ENCODE results near the gene P2RX7. TPM values are rescaled to one million over a fixed set of nuclear protein-coding genes. Genes with fewer than 3 reads are reported as not detected.

Gene P2RX7
- total and polyA plus RNA-seq, 2 donors (not counting 3 experiments of a cell fraction or from before 2014, with no cell fraction given) = 1.3 to 8.1 TPM

- H3K9me1 ChIP-seq (replicated peaks; ENCODE audit: control insufficient read depth, extremely low read depth, insufficient read depth, low read length) = no peaks in the 10 kb centered on the region
- ChIA-PET CTCF (interaction anchor here (0.7 to 6.6 kb wide), 2 partner anchors 27 to 31 kb away, joined by 3 to 48 read pairs; no protein-coding TSS in a partner anchor), POLR2A (no interaction called here)
- no peaks in the 10 kb centered on the region for H4K20me1 ChIP-seq (replicated peaks; ENCODE audit: control insufficient read depth, extremely low read depth, insufficient read depth, low read length)
- BruUV-seq (replicated peaks) = no TSS peak
- DNase-seq (ENCODE audit: low read depth, low spot score) (no peak), FAIRE-seq (no peak)
- H3K4me2 ChIP-seq (ENCODE audit: insufficient read depth, low read length) = no peak overlapping the region
- dilution Hi-C loops (cut with MboI; ENCODE audit: extremely low pct_ligation_motif_present, low sequenced_read_pairs) (no loop called here), intact Hi-C loops (cut with micrococcal nuclease) (loop anchor here (10.0 kb wide), 1 partner anchor 447 kb away; the partner anchor contains the start of gene CABP1)
- no peaks in the 10 kb centered on the region for H3K27me3 ChIP-seq (ENCODE audit: control insufficient read depth in 2 of 2, insufficient read depth in 2 of 2, low read length in 2 of 2)
- TF ChIP-seq GATA2 (IDR thresholded peaks at IDR 0.05; ENCODE audit: insufficient read depth, insufficient read length, low read depth, low read length) (no peak), POLR2AphosphoS5 (IDR thresholded peaks at IDR 0.05; ENCODE audit: insufficient read depth, low read depth, low read length) (no peak), MYC (IDR thresholded peaks at IDR 0.05; ENCODE audit: low read depth, low read length) (no peak)
- H3K36me3 ChIP-seq (ENCODE audit: control insufficient read depth in 2 of 2, extremely low read depth in 1 of 2, insufficient read depth in 2 of 2, low read length in 2 of 2) = no peaks in the 10 kb centered on the region
- no peak overlapping the region for H3K9ac ChIP-seq (replicated peaks; ENCODE audit: extremely low read depth, insufficient read depth, low read length)
- no peak overlapping the region for H3K27ac ChIP-seq (ENCODE audit: insufficient read depth, low read depth, low read length)
- no peak overlapping the region for H3K4me3 ChIP-seq (replicated peaks in 1 of 3; ENCODE audit: insufficient read depth in 1 of 3, low read depth in 1 of 3, low read length in 3 of 3)
- H3K4me1 ChIP-seq (ENCODE audit: control insufficient read depth, extremely low read depth, insufficient read depth, low read length) = peaks cover 16% of the 10 kb centered on the region
- H3K79me2 ChIP-seq (ENCODE audit: control insufficient read depth, insufficient read depth, low read length) = no peaks in the 10 kb centered on the region
- H3K9me3 ChIP-seq (replicated peaks; ENCODE audit: control insufficient read depth, insufficient read depth, low read length) = no peaks in the 10 kb centered on the region
- no peak overlapping the region for H2AFZ ChIP-seq (ENCODE audit: low read depth, low read length)
Measured at GRCh38 chr12:121092034-121092433, 40.6 kb upstream of the P2RX7 start.

- Histone ChIP-seq H3K4me3 (replicated peaks in 1 of 3; ENCODE audit: insufficient read depth in 1 of 3, low read depth in 1 of 3, low read length in 3 of 3) (no peak overlapping the region), H3K9ac (replicated peaks; ENCODE audit: extremely low read depth, insufficient read depth, low read length) (no peak overlapping the region), H3K4me1 (ENCODE audit: control insufficient read depth, extremely low read depth, insufficient read depth, low read length) (peaks cover 16% of the 10 kb centered on the region), H3K4me2 (ENCODE audit: insufficient read depth, low read length) (no peak overlapping the region), H3K27ac (ENCODE audit: insufficient read depth, low read depth, low read length) (no peak overlapping the region), H3K79me2 (ENCODE audit: control insufficient read depth, insufficient read depth, low read length) (no peaks in the 10 kb centered on the region), H3K27me3 (ENCODE audit: control insufficient read depth in 2 of 2, insufficient read depth in 2 of 2, low read length in 2 of 2) (no peaks in the 10 kb centered on the region), H3K9me1 (replicated peaks; ENCODE audit: control insufficient read depth, extremely low read depth, insufficient read depth, low read length) (no peaks in the 10 kb centered on the region), H4K20me1 (replicated peaks; ENCODE audit: control insufficient read depth, extremely low read depth, insufficient read depth, low read length) (no peaks in the 10 kb centered on the region), H3K9me3 (replicated peaks; ENCODE audit: control insufficient read depth, insufficient read depth, low read length) (no peaks in the 10 kb centered on the region), H2AFZ (ENCODE audit: low read depth, low read length) (no peak overlapping the region), H3K36me3 (ENCODE audit: control insufficient read depth in 2 of 2, extremely low read depth in 1 of 2, insufficient read depth in 2 of 2, low read length in 2 of 2) (no peaks in the 10 kb centered on the region)
- dilution Hi-C loops (cut with MboI; ENCODE audit: extremely low pct_ligation_motif_present, low sequenced_read_pairs) = no loop called here
- no peak for DNase-seq (ENCODE audit: low read depth, low spot score)
- intact Hi-C loops (cut with micrococcal nuclease) = loop anchor here (10.0 kb wide), 1 partner anchor 449 kb away; the partner anchor contains the start of gene CABP1
- TF ChIP-seq FOS (IDR thresholded peaks at IDR 0.05; ENCODE audit: borderline replicate concordance, insufficient read depth, low read length) = no peak
- no peak for TF ChIP-seq JUN (IDR thresholded peaks at IDR 0.05; ENCODE audit: borderline replicate concordance, insufficient read depth, insufficient read length, low read depth)
- TF ChIP-seq EZH2 (IDR thresholded peaks at IDR 0.05; ENCODE audit: borderline replicate concordance, low read depth, low read length, severe bottlenecking) = no peak
- no peak for TF ChIP-seq POLR2AphosphoS5 (IDR thresholded peaks at IDR 0.05; ENCODE audit: insufficient read depth, low read depth, low read length)
- no peak for TF ChIP-seq POLR2A (IDR thresholded peaks at IDR 0.05; ENCODE audit: low read depth, low read length)
- no peak for TF ChIP-seq CTCF (IDR thresholded peaks at IDR 0.05; ENCODE audit: extremely low read depth in 1 of 2, insufficient read depth in 1 of 2, low read depth in 1 of 2, low read length in 2 of 2)
- no peak for TF ChIP-seq GATA2 (IDR thresholded peaks at IDR 0.05; ENCODE audit: insufficient read depth, insufficient read length, low read depth, low read length)
- no peak for TF ChIP-seq MAX (IDR thresholded peaks at IDR 0.05; ENCODE audit: insufficient read depth, insufficient read length)
- no peak for TF ChIP-seq MYC (IDR thresholded peaks at IDR 0.05; ENCODE audit: low read depth, low read length)
- FAIRE-seq = no peak
- CTCF ChIA-PET = interaction anchor here (1.3 to 6.6 kb wide), 2 partner anchors 9 to 33 kb away, joined by 3 to 48 read pairs; no protein-coding TSS in a partner anchor
- POLR2A ChIA-PET = no interaction called here
- no TSS peak for BruUV-seq (replicated peaks)
Measured at GRCh38 chr12:121093487-121093891, 39.2 kb upstream of the P2RX7 start.

Measured in endothelial cell of umbilical vein (primary cell).